ENCODE measurements around the gene NR4A2.
"Not testable (repeated sequence)": the region's sequence is repeated elsewhere in the genome, so short reads cannot be mapped to it uniquely, and the experiment has no call there.

The NR4A2 gene

DNA sequence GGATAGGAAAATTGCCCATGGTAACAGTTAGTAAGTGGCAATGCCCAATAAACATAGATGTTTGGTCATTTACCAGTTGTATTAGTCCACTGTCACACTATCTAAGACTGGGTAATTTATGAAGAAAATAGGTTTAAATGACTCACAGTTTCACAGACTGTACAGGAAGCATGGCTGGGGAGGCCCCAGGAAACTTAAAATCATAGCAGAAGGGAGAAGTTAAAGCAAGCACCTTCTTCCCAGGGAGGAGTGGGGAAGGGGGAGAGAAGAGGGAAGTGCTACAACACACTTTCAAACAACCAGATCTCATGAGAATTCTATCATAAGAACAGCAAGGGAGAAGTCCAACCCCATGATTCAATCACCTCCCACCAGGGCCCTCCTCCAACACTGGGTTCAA is 23.4 kb downstream of the NR4A2 start:
- H3K4me1 ChIP-seq: no peaks in the 10 kb centered on the region
- H3K4me3 ChIP-seq (ENCODE audit: low read depth, low read length): no peak overlapping the region
- TF ChIP-seq, protein P1, sequence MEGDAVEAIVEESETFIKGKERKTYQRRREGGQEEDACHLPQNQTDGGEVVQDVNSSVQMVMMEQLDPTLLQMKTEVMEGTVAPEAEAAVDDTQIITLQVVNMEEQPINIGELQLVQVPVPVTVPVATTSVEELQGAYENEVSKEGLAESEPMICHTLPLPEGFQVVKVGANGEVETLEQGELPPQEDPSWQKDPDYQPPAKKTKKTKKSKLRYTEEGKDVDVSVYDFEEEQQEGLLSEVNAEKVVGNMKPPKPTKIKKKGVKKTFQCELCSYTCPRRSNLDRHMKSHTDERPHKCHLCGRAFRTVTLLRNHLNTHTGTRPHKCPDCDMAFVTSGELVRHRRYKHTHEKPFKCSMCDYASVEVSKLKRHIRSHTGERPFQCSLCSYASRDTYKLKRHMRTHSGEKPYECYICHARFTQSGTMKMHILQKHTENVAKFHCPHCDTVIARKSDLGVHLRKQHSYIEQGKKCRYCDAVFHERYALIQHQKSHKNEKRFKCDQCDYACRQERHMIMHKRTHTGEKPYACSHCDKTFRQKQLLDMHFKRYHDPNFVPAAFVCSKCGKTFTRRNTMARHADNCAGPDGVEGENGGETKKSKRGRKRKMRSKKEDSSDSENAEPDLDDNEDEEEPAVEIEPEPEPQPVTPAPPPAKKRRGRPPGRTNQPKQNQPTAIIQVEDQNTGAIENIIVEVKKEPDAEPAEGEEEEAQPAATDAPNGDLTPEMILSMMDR (IDR thresholded peaks at IDR 0.05; ENCODE audit: low read depth, low read length): no peak
- no peaks in the 10 kb centered on the region for H3K36me3 ChIP-seq
- H3K9me3 ChIP-seq: no peaks in the 10 kb centered on the region
- no peaks in the 10 kb centered on the region for H3K27me3 ChIP-seq
- no peak for DNase-seq

DNA sequence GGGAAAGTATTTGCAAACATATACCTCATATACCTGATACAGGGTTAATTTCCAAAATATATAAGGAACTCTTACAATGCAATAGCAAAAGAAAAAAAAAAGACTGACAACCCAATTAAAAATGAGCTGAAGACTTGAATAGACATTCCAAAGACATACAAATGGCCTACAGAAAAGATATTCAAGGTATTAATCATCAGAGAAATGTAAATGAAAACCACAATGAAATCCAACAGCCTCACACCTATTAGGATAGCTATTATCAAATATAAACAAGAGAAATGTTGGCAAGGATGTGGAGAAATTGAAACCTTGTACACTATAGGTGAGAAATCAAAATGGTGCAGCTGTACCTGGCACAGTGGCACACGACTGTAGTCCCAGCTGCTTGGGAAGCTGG is 25.7 kb downstream of the NR4A2 start:
- Histone ChIP-seq H3K27me3 (no peaks in the 10 kb centered on the region), H3K4me3 (ENCODE audit: low read depth, low read length) (no peak overlapping the region), H3K4me1 (no peaks in the 10 kb centered on the region), H3K36me3 (no peaks in the 10 kb centered on the region), H3K9me3 (no peaks in the 10 kb centered on the region)
- DNase-seq: no peak
- TF ChIP-seq, protein P1 (IDR thresholded peaks at IDR 0.05; ENCODE audit: low read depth, low read length): no peak

DNA sequence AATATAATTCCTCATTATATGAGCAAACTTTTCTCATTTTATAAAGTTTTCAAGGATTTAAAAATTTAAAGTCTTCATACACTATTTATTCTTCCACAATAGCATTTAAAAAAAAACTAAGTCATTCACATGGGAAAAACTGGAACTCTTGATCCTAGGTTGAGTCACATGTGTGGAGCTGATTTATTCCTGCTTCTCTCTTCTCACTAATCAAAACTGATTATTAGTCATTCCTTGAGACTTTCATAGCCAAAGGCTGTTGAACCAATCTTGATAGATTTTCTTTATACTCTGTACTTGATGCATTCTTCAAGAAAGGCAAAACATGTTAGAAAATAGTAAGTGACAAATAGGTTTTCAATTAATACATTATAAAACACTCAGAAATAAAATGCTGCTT is 27.4 kb downstream of the NR4A2 start:
- Histone ChIP-seq H3K36me3 (no peaks in the 10 kb centered on the region), H3K27me3 (no peaks in the 10 kb centered on the region), H3K9me3 (no peaks in the 10 kb centered on the region), H3K4me3 (ENCODE audit: low read depth, low read length) (no peak overlapping the region), H3K4me1 (no peaks in the 10 kb centered on the region)
- no peak for DNase-seq
- TF ChIP-seq, protein P1 (IDR thresholded peaks at IDR 0.05; ENCODE audit: low read depth, low read length): no peak

DNA sequence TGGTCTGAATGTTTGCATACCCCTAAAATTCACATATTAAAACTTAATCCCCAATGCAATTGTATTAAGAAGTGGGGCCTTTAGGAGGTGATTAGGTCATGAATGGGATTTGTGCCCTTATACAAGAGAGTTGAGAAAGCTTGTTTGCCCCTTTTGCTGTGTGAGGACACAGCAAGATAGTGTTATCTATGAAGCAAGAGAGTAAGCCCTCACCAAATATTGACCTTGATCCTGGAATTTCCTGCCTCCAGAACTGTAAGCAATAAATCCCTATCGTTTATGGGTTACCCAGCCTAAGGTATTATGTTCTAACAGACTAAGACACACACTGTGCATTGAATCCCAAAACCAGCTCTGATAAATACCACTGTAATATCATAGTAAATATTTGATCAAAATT is 32.2 kb downstream of the NR4A2 start:
- TF ChIP-seq, protein P1 (IDR thresholded peaks at IDR 0.05; ENCODE audit: low read depth, low read length): no peak
- no peaks in the 10 kb centered on the region for H3K36me3 ChIP-seq
- no peaks in the 10 kb centered on the region for H3K9me3 ChIP-seq
- H3K27me3 ChIP-seq: no peaks in the 10 kb centered on the region
- H3K4me1 ChIP-seq: no peaks in the 10 kb centered on the region
- DNase-seq: no peak
- no peak overlapping the region for H3K4me3 ChIP-seq (ENCODE audit: low read depth, low read length)

DNA sequence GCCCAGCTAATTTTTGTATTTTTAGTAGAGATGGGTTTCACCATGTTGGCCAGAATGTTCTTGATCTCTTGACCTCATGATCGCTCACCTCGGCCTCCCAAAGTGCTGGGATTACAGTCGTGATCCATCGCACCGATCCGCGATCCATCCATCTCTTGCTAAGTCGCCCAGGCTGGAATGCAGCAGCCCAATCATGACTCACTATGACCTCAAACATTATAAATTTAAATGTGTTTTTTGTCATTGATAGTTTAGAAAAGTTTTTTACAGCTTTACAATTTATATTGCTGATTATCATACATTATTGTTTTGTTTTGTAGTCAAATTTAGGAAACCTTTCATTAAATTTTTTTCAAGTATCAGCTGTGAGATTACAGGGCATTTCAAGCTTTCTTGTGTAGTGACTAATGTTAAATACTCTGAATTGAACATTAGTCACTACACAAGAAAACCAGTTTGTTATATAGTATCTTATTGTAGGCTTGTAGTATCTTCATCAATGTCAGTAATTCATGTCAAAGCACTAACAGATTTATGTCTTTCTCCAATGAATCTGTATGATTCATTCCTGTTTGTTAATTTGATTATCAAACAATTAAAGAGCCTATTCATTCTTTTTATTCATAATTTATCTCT is 37.5 kb downstream of the NR4A2 start:
- H3K36me3 ChIP-seq: no peaks in the 10 kb centered on the region

DNA sequence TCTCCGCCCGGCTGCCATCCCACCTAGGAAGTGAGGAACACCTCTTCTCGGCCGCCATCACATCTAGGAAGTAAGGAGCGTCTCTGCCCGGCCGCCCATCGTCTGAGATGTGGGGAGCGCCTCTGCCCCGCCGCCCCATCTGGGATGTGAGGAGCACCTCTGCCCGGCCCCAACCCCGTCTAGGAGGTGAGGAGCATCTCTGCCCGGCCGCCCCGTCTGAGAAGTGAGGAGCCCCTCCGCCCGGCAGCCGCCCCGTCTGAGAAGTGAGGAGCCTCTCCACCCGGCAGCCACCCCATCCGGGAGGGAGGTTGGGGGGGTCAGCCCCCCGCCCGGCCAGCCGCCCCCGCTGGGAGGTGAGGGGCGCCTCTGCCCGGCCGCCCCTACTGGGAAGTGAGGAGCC is 39.1 kb downstream of the NR4A2 start:
- H3K36me3 ChIP-seq; H3K4me1 ChIP-seq; H3K9me3 ChIP-seq; DNase-seq; H3K27me3 ChIP-seq; H3K4me3 ChIP-seq (ENCODE audit: low read depth, low read length): not testable (repeated sequence)

More for the DNA sequence above, 37.5 kb downstream of the NR4A2 start:
- Histone ChIP-seq H3K27me3 (no peaks in the 10 kb centered on the region), H3K4me3 (ENCODE audit: low read depth, low read length) (no peak overlapping the region), H3K4me1 (no peaks in the 10 kb centered on the region), H3K9me3 (no peaks in the 10 kb centered on the region)
- TF ChIP-seq, protein P1 (IDR thresholded peaks at IDR 0.05; ENCODE audit: low read depth, low read length): no peak
- no peak for DNase-seq
